Panc1 (cell line): ENCODE data around the gene EIF6.

Experiments used
- POLR2AphosphoS5 ChIP-seq: IDR thresholded peaks from 2 replicates; pipeline ENCODE4 v1.6.1; 2012; ENCODE audit warnings: mild to moderate bottlenecking, low read depth, low read length, moderate library complexity
- TF ChIP-seq, protein P1 (sequence below): fragments of 450-650 bp; IDR thresholded peaks from 2 replicates; pipeline ENCODE4 v1.5.1; 2017; ENCODE audit warnings: mild to moderate bottlenecking
- TF ChIP-seq, protein P2 (sequence below), 2 experiments: IDR thresholded peaks; 2 replicates each; pipeline ENCODE4 v1.6.1; 2011 to 2012; ENCODE audit warnings: low read depth in 2 of 2, control low read depth in 1 of 2, low read length in 1 of 2, mild to moderate bottlenecking in 1 of 2, moderate library complexity in 1 of 2; ENCODE audit not compliant: insufficient read depth in 1 of 2

DNA sequence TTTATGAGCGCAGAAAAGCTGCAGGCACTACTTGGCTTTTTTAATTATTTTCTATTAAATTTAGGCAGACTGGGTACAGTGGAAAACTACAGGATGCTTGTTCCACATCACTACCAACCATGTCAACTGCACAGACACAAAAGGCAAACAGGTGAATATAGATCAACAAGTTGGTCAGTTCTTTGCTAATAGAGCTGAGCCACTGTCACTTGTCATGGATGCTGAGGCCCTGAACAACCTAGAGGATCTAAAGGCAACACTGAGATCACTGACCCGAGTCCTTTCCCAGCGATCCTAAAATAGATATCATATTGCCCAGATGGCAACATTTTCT, 42.1 kb upstream of the EIF6 start:
- TF ChIP-seq, protein P1, sequence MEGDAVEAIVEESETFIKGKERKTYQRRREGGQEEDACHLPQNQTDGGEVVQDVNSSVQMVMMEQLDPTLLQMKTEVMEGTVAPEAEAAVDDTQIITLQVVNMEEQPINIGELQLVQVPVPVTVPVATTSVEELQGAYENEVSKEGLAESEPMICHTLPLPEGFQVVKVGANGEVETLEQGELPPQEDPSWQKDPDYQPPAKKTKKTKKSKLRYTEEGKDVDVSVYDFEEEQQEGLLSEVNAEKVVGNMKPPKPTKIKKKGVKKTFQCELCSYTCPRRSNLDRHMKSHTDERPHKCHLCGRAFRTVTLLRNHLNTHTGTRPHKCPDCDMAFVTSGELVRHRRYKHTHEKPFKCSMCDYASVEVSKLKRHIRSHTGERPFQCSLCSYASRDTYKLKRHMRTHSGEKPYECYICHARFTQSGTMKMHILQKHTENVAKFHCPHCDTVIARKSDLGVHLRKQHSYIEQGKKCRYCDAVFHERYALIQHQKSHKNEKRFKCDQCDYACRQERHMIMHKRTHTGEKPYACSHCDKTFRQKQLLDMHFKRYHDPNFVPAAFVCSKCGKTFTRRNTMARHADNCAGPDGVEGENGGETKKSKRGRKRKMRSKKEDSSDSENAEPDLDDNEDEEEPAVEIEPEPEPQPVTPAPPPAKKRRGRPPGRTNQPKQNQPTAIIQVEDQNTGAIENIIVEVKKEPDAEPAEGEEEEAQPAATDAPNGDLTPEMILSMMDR: no peak
- TF ChIP-seq, protein P2, sequence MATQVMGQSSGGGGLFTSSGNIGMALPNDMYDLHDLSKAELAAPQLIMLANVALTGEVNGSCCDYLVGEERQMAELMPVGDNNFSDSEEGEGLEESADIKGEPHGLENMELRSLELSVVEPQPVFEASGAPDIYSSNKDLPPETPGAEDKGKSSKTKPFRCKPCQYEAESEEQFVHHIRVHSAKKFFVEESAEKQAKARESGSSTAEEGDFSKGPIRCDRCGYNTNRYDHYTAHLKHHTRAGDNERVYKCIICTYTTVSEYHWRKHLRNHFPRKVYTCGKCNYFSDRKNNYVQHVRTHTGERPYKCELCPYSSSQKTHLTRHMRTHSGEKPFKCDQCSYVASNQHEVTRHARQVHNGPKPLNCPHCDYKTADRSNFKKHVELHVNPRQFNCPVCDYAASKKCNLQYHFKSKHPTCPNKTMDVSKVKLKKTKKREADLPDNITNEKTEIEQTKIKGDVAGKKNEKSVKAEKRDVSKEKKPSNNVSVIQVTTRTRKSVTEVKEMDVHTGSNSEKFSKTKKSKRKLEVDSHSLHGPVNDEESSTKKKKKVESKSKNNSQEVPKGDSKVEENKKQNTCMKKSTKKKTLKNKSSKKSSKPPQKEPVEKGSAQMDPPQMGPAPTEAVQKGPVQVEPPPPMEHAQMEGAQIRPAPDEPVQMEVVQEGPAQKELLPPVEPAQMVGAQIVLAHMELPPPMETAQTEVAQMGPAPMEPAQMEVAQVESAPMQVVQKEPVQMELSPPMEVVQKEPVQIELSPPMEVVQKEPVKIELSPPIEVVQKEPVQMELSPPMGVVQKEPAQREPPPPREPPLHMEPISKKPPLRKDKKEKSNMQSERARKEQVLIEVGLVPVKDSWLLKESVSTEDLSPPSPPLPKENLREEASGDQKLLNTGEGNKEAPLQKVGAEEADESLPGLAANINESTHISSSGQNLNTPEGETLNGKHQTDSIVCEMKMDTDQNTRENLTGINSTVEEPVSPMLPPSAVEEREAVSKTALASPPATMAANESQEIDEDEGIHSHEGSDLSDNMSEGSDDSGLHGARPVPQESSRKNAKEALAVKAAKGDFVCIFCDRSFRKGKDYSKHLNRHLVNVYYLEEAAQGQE (IDR thresholded peaks at IDR 0.05; ENCODE audit: insufficient read depth in 1 of 2, low read depth in 2 of 2, low read length in 1 of 2): no peak
- TF ChIP-seq POLR2AphosphoS5: no peak
